ENCODE data around the gene ZNF469.
A peak's percentile ranks its signal among the peaks of the same experiment; 100 is the strongest.

The ZNF469 gene

GRCh38 chr16:88422733-88423447 is 40.1 kb downstream of the ZNF469 start:
- DNase-seq (ENCODE audit: low read depth): no peak
- TF ChIP-seq CTCF (conservative IDR thresholded peaks at IDR 0.05; ENCODE audit: low read depth, low read length): no peak
- no peak overlapping the region for H3K4me3 ChIP-seq (ENCODE audit: low read depth, low read length)

DNA sequence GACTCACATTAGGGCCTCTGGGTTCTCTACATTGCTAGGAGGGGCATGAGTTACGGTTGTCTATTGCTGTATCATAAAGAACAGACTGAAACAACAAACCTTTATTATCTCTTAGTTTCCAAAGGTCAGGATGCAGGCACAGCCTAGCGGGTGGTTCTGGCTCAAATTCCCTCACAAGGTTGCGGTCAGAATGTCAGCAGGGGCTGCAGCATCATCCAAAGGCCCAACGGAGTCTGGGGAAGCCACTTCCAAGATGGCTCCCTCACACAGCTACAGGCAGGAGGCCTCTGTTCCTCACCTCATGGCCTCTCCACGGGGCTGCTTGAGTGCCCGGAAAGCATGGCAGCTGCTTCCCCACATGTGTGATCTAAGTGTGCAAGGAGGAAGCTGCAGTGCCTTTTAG is 40.7 kb downstream of the ZNF469 start:
- H3K4me3 ChIP-seq (ENCODE audit: low read depth, low read length): no peak overlapping the region
- peak; percentile 86 for DNase-seq (ENCODE audit: low read depth)
- TF ChIP-seq CTCF (conservative IDR thresholded peaks at IDR 0.05; ENCODE audit: low read depth, low read length): no peak

GRCh38 chr16:88424587-88425235 is 42.0 kb downstream of the ZNF469 start:
- no peak for TF ChIP-seq CTCF (conservative IDR thresholded peaks at IDR 0.05; ENCODE audit: low read depth, low read length)
- H3K4me3 ChIP-seq (ENCODE audit: low read depth, low read length): no peak overlapping the region
- DNase-seq (ENCODE audit: low read depth): peak; percentile 21

DNA sequence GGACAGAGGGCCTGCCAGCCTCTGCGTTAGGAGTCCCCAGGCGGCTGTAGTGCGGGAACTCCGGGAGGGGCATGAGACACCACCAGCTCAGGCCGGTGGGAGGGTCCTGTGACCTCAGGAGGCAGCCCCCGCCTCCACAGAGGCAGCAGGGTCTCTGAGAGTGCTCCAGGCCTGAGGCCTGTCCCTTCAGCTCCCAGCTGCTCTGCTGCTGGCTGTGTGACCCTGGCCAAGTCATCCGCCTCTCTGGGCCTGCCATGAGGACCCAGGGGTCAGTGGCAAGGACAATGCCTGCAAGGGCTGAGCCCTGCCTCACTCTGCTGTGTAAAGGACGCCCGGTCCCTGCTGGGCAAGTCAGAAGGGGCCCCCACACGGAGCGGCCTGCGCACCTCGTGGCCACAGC is 43.3 kb downstream of the ZNF469 start:
- DNase-seq (ENCODE audit: low read depth): no peak
- no peak overlapping the region for H3K4me3 ChIP-seq (ENCODE audit: low read depth, low read length)
- no peak for TF ChIP-seq CTCF (conservative IDR thresholded peaks at IDR 0.05; ENCODE audit: low read depth, low read length)

GRCh38 chr16:88427376-88427775 is 44.6 kb downstream of the ZNF469 start:
- no peak for DNase-seq (ENCODE audit: low read depth)
- H3K4me3 ChIP-seq (ENCODE audit: low read depth, low read length): no peak overlapping the region
- TF ChIP-seq CTCF (conservative IDR thresholded peaks at IDR 0.05; ENCODE audit: low read depth, low read length): no peak

- DNase-seq (ENCODE audit: low read depth): no peak
- no peak for TF ChIP-seq CTCF (conservative IDR thresholded peaks at IDR 0.05; ENCODE audit: low read depth, low read length)
Observed at GRCh38 chr16:88428156-88428555, 45.4 kb downstream of the ZNF469 start.

More at GRCh38 chr16:88428156-88428555, 45.4 kb downstream of the ZNF469 start:
- no peak overlapping the region for H3K4me3 ChIP-seq (ENCODE audit: low read depth, low read length)

Measured in choroid plexus epithelial cell (primary cell).